NCI-H1048 (cell line): ENCODE data around the gene CDK13.

ENCODE experiments used
- DNase-seq: peaks from one replicate; lab custom pipeline; 2025; lab: John Stamatoyannopoulos, UW

The CDK13 gene

DNA sequence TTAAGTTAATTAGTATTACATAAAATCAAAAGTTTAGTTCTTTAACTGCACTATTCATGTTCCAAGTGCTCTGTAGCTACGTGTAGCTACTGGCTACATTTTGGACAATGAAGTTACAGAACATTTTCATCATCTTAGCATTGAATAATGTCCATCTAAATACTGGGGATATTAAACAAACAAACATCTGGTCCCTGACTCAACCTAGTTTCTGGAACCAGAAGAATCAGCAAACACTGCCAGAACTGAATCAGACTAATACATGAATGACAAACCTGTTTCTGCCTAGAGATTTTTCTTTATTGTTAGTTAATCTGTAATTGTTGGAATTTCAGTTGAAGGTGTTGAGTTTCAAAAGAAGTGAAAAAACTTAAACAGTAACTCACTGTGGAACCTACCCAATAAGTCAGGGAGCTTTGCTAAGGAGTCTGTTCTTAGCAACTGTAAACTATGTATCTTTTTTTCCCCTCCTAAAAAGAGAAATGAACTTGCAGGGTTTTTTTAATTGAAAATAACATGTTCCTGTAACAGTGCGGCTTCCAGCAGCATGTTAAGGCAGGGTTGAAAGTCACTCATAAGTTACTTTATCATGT lies 58.3 kb downstream of the CDK13 start:
- DNase-seq, result no peak

DNA sequence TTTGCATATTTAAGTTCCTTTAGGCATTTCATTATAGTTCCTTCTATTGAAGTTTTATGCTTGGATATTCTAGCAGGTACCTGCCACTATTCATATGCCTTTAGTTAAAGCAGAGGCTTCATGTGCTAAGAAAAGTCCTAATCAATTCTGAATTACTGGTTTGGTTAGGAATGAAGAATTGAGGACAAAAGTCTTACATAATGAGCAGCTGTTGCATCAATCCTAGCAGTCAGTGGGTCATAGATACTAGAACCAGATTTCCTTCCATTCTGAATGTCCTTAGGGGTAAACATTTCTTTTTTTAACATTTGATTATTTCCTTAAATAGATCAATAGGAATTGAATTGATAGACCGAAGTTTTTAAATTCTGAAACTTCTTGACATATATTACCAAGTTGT lies 59.2 kb downstream of the CDK13 start:
- DNase-seq, result no peak

DNA sequence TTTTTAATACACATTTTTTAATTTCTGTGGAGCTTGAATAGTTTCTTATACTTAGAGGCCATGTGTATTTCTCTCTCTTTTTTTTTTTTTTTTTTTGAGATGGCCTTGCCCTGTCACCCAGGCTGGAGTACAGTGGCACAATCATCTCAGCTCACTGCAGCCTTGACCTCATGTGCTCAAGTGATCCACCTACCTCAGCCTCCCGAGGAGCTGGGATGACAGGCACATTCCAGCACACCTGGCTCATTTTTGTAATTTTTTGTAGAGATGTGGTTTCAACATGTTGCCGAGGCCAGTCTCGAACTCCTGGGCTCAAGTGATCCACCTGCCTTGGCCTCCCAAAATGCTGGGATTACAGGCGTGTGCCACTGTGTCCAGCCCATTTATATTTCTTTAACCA lies 64.3 kb downstream of the CDK13 start:
- no peak for DNase-seq

DNA sequence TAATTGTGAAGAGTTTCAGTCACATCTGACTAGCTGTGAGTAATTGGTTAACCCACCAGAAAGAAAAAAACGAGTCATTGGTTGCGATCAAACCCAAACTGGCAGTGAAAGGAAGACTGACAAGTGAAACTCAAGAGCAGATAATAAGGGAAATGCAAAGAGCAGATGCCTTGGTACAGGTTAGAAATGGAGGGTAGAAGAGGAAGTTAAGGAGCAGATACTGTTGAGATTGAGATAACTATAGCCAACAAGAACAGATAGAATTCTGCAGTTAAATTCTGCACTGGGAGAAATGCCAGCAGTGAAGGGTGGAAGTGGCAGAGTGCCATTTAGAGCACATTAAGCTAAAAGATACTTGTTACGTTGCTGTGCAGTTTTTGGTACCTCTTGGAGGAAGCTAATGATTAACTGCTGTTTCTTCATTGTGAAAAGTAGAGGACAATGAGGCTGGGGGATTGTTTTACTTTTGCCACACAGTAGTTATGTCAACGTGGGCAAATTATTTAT lies 65.8 kb downstream of the CDK13 start:
- DNase-seq, result no peak

DNA sequence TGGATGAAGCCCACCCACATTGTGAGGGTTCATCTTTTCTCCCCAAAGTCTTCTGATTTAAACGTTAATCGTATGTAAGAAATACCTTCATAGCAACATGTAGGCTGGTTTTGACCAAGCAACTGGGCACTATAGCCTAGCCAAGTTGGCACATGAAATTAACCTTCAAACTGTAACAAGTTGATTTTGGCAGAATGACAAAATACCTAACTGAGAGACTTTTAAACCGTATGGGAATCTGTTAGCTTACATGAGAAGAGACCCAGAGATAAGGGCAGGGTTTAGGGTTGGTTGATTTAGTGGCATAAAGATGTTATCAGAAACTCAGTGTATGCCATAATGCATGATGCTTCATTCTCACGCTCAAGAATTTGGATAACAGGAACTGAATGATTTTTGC lies 69.5 kb downstream of the CDK13 start:
- no peak for DNase-seq

DNA sequence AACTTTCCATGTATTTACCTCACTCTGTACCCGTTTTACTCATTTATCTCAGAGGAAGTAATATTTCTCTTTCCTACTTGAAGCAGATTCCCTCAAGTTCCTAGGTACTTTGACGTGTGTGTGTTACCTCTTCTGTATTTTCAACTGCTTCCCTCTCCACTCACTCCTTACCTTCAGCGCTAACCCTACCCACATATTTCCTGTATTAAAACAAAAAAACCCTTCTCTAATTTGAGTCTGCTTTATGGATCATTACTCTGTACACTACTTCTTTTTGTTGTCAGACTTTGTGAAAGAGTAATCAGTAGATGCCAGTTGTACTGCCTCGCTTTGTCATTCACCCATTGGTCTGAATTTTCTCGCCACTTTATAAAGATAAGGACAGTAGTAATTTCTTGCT lies 74.0 kb downstream of the CDK13 start:
- no peak for DNase-seq

DNA sequence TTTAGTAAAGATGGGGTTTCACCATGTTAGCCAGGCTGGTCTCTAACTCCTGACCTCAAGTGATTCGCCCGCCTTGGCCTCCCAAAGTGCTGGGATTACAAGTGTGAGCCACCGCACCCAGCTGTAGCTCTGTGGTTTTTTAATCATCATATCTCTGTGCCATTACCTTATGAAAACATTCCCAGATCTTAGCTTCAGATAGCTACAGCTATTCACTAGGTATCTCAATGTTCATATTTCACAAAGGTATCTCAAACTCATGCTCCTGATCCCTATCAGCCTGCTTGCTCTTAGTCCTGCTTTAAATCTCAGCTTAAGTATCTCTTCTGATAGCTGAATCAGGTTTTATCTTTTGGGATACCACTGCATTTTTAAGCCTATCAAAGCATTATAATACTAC lies 74.8 kb downstream of the CDK13 start:
- DNase-seq, result no peak

DNA sequence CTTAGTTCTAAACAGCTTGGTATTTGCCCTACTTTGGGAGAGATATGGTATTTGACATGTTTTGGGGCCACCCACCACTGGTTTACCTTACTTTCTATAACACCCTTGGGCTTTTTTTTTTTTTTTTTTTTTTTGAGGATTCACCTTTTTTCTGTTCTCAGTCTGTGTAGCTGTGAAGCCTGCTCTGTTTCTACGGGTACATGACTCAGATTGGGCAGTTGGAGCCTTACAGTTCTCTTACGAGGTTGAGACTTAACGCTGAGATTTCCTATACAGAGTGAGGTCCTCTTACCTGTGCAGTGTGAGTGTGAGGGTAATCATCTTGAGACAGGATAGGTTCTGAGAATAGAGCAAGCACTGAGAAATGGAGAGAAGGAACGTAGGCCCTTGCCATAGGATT lies 77.5 kb downstream of the CDK13 start:
- no peak for DNase-seq

DNA sequence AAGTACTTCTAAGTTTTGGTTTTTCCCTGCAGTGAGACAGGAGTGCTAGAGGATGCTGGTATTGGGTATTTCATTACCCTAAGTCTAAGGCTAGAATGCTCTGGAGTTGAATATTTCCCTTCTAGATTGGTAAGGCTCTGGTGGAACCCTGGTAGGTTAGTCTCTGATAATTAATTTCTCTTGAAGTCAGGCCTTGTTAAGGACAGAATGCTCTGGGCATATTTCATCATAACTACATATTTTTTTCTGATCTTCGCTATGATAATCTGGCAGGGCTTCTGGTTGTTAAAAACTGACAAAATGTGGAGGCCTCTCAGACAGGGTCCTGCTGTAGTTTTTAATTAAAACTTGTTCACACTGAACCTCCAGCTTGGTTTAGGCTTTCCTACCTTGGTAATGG lies 83.8 kb downstream of the CDK13 start:
- DNase-seq, result no peak

DNA sequence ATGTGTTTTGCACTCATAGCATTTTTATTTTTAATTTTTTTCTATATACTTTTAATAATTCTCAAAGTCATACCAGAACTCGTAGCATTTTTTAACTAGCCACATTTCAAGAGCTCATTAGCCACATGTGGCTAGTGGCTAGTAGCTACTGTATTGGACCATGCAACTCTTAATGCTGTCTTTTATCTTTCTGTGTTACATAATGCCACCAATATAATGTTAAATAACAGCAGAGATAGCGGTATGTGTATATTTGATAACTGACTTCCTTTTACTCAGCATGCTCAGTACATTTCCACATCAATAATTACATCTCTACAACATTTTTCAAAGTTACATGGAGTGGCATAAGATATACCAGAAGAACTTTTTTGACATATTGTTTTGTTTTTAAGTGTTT lies 91.4 kb downstream of the CDK13 start:
- no peak for DNase-seq

DNA sequence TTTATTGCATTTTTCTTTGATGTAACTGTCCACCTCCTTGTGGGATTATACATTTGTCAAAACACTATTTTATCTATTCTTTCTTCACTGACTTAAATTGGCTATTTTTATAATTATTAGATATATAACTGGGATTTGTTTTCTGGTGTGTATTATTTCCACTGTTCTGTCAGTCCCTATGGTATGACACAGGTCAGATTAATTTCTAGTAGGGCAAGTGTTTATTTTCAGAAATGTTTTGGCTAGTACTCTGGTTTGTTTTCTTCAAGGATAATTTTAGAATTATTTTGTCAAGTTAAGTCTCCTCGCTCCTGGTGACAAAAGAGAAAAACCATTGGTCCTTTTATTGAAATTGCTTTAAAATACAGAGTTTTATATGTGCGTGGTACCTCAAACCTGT lies 93.1 kb downstream of the CDK13 start:
- no peak for DNase-seq

DNA sequence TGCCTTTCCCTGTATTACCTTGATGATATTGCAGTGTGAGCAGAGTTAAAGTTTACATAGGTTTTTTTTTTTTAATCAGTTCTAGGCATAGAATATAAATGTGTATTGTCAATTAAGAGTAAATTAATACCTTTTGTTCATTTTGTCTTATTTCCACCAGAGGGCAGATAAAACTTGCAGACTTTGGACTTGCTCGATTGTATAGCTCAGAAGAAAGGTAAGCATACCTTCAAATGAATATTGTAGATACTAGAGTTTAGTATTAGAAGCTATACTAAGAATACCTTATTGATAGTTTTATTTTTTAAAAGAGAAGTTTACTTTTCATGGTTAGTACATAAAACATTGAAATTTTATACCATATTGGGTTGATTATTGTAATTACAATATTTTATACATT lies 97.6 kb downstream of the CDK13 start:
- no peak for DNase-seq

DNA sequence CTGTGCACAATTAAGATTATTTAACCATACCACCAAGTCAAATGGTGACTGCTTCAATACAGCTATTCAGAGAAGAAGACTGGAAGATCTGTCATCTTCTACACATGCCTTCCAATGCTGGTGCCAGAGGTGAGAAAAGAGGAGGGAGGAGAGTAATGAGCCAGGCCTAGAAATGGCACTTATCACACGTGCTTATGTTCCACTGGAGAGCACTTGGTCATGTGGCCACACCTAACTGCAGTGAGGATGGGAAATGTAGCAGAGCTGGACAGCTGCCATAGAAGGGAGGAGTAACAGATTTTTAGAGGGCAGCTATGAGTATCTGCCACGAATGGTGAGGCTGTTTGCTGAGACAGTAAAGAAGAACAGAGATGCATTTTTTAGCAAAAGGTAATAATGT lies 107.2 kb downstream of the CDK13 start:
- no peak for DNase-seq

DNA sequence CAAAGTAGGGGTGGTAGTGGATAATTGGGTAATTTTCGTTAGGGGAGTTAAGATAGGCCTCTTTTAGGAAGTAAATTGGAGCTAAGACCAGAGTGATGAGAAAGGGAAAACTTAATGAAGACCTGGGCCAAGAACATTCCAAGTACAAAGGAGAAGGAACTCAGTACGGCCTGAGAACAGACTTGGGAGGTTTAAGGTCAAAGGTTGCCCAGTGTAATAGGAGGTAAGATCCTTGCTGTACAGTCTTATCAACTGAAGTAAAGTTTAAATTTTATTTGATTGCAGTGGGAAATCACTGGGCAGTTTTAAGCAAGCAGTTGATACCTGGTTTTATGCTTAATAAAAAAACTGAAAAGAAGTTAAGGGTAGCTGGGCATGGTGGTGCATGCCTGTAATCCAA lies 108.0 kb downstream of the CDK13 start:
- DNase-seq, result no peak

DNA sequence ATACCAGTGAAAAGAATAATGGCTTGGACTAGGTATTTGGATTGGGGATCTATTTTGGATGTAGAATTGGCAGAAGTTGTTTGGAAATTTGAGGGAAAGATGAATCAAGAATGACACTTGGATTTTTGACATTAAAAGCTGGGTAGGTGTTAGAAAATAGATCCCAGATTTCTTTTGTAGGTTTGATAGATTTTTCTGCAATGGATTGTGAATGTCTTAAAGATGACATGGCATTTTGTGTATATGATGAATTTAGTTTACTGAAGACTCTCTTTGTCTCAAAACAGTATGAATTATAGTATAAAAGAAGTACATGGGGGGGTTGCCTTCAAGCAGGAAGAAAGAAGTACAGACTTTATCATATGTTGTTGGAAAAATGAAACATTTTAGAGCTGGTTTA lies 108.6 kb downstream of the CDK13 start:
- DNase-seq, result no peak

DNA sequence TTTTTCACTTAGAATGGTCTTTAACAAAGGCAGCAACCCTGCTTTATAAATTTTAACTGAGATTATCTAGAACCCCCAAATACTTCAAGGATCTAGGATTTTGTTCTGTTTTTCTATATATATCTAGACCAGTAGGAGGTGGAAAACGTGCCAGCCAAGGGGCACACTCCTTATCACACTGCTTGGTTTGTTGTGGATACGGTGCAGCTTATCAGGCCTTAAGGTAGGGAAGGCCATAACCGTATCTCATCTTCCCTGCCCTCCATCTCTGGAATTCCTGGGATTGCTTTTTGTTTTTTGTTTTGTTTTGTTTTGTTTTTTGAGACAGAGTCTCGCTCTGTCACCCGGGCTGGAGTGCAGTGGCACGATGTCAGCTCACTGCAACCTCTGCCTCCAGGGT lies 109.0 kb downstream of the CDK13 start:
- DNase-seq, result no peak

DNA sequence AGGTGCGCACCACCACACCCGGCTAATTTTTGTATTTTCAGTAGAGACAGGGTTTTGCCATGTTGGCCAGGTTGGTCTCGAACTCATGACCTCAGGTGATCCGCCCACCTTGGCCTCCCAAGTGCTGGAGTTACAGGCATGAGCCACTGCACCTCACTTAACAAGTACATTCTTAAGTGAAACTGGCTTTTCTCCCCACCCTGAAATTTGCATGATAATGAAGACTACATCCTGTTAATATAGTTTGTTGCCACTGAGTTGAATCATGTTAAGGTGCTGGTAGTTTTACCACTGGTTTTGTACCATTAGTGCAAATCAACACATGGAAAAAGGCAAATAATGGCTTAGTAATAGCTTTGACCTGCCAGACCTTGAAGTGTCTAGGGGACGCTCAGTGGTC lies 122.2 kb downstream of the CDK13 start:
- no peak for DNase-seq

DNA sequence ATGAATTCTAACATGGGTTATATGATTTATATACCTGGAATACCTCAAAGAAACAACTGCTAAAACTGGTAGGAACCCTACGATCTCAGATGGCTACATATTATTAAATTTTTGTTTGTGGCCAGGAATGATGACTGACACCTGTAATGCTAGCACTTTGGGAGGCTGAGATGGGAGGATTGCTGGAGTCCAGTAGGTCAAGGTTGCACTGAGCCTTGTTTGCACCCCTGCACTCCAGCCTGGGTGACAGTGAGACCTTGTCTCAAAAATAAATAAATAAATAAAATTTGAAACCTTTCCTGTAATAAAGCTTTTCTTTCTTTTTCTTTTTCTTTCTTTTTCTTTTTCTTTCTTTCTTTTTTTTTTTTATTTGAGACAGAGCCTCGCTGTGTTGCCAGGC lies 123.2 kb downstream of the CDK13 start:
- DNase-seq, result no peak

DNA sequence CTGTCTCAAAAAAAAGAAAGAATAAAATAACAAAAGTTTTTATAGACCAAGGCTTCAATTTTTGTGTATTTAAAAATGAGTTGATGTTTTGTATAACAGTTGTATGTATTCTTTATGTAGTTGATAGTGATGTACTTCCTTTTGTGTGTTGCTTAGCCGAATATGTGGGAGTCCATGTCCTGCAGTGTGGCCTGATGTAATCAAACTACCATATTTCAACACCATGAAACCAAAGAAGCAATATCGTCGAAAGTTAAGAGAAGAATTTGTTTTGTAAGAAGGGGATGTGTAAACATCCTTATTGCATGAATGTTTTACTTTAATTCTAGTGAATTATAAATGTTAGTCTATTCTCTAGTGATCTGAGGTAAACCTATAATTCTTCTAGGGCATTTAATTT lies 127.8 kb downstream of the CDK13 start:
- no peak for DNase-seq

DNA sequence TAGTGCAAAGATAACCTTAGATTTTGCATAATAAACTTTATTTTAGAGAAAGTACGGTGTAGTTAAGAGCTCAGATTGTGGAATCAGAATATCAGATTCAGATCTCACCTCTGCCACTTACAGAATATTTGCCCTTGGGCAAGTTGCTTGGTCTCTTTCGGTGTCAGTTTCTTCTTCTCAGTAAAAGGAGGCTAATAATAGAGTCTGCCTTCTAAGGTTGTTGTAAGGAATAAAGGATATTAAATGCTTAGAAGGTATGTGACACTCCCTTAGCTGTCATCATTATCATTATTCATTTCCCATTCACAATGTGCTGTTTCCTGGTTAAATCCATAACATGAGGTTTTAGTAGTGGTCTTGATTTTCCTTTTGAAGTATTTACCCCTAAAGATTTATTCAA lies 142.1 kb downstream of the CDK13 start:
- no peak for DNase-seq

DNA sequence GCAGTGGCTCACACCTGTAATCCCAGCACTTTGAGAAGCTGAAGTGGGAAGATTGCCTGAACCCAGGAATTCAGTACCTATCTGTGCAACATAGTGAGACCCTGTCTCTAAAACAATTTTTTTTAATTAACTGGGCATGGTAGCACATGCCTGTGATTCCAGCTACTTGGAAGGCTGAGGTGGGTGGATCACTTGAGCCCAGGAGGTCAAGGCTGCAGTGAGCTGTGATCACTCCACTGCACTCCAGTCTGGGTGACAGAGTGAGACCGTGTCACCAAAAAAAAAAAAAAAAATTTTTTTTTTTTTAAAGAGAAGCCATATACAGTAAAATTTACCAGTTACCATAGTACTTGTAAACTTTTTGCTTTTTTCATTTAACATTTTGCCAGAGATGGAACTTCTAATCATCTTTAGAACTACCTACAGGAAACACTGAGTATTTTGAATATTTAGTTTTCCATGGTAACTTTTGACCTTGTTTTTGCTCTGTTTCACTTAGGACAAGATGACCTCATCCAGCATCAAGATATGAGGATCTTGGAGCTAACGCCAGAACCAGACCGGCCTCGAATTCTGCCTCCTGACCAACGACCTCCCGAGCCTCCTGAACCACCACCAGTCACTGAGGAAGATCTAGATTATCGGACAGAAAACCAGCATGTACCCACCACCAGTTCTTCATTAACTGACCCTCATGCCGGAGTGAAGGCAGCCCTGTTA lies 143.7 kb downstream of the CDK13 start:
- DNase-seq, result no peak

DNA sequence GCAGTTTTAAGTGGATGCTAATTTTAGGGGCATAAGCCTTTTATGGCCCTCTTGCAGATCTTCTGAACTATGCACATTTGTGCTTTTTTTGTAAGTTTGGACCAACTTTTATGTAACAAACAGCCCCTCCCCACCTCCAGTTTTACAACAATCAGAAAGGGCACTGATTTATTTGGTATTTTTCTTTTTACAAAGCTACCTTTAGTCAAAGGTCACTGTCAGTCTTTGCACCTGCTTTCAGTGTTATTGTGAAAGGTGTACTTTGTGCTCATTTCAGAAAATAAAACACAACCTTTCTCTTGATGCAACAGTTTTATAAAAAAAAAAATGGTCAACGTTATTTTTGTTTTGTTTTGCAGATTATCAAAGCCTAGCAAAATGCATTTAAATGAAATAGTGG lies 145.2 kb downstream of the CDK13 start:
- no peak for DNase-seq

DNA sequence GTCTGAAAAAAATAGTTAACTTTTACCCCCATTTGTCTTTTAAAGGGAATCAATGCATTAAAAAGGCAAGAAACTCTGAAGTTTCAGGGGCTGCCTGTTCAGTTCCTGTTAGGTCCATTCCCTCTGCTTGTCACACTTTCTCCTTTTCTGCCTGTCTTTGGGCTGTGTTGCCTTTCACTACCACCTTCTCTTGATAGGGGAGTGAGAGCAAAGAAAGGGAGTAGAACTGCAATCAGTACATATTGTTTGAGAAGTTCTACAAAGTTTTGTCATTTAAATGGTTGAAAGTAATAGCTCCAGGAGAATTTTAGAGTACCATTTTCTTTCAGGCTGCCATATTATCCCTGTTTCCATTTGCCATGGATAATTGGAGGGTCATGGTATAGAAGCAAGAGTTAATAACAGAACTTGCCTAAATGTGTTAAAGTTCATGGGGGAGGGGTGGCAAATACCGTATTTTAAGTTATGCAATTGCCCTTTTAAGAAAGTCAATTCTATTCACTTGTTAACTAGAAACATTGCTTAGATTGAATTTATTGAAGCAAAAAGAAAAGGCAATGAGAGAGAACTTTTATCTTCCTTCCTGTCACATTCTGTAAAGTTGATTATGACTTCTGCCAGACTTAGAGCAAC lies 145.8 kb downstream of the CDK13 start:
- no peak for DNase-seq

DNA sequence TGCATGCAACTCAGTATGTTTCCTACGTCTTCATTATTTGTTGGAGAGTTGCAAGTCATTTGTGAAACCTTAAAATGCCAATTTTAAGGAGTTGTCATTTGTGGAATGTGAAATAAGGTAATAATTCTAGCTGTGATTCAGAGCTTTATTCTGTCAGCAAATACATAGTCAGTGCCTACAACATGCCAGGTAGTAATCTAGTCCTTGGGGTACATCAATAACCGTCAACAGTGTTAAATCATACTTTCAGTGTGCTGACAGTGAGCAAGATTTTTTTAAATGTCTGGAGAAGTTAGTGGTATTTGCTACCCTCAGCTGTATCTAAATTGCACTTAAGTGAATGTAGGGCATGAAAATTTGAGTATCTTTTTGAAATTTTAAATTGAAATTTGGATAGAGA lies 147.7 kb downstream of the CDK13 start:
- no peak for DNase-seq
